ENCODE results near the gene MORC1. TPM values are rescaled to one million over a fixed set of nuclear protein-coding genes. Genes with fewer than 3 reads are reported as not detected.

Gene MORC1
- total RNA-seq, 1 donor from 2014 or later = not detected

DNA sequence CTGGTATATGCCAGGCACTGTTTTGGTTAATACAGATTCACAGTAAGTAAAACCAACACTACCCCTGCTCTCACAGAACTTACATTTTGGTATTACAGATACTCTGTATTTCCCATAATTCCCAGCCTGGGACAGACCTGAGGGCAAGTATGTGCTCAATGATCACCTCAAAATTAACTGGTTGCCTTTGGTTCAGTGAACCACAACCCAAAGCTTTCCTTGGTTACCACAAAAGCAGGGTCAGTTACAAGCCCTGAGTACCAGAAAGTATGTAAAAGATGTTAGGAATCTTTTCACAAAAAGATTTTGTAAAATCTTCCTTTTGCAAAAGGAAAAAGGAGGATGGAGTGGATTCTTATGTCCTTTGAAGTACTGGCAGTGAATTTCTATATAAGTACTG, 92.0 kb downstream of the MORC1 start:
- no peak for ATAC-seq

GRCh38 chr3:109023656-109024254, 94.2 kb downstream of the MORC1 start:
- no peak for ATAC-seq

GRCh38 chr3:109023167-109023566, 94.8 kb downstream of the MORC1 start:
- no peak for ATAC-seq

DNA sequence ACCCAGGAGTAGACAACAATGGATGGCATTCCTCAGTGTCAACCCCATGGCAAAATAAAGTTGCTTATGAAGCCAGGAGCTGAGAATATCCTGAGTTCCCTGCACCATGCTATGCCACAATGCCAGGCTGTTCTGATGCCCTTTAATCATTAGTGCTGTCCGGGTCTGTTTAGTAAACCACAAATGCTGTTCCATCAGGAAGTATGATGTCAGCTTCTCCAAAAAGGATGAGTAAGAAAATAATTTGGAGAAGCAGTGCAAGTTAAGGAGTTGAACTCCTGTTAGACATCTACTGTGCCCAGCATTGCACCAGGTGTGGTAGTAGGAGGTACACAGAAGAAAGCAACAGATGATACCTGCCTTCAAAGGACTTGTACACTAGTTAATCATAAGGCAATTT, 96.4 kb downstream of the MORC1 start:
- no peak for ATAC-seq

DNA sequence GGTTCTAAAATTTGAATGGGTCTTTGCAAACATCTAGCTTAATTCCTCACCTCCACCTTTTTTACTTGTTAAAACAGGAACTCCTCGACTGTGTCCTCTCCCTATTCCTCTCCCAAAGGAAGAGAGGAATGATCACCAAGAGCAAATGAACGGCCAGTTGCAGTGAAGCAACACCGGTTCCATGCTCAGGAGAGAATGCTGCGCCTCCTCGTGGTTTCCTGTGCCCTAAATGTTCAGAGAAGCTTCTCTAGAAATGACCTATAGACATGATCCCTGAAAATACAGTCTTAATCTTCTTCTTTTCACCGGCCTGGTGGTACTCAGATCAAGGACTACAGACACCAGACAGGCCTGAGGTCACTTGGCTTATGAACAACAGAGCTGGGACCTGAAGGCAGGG, 99.1 kb downstream of the MORC1 start:
- ATAC-seq = no peak

DNA sequence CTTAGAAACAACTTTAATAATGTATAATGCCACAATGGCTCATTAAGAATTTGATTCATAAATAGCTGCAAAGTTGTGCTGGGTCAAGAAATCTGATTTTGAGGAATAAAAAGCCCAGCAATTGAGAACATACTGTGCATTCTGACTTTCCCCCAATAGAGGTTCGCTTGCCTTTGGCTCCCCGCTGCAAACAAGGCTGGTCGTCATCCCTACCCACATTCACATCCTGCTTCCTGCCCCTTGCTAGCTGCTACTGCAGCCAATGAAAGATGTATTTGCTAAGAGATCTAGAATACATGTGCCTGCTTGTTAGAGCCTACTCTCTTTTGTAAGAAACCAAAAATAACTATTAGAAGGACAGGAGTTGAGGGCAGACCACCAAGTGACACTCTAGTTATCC, 112.5 kb downstream of the MORC1 start:
- no peak for ATAC-seq

- ATAC-seq = no peak
Measured at GRCh38 chr3:108998436-108998835, 119.5 kb downstream of the MORC1 start.

- ATAC-seq = no peak
Measured at GRCh38 chr3:108985844-108986243, 132.1 kb downstream of the MORC1 start.

DNA sequence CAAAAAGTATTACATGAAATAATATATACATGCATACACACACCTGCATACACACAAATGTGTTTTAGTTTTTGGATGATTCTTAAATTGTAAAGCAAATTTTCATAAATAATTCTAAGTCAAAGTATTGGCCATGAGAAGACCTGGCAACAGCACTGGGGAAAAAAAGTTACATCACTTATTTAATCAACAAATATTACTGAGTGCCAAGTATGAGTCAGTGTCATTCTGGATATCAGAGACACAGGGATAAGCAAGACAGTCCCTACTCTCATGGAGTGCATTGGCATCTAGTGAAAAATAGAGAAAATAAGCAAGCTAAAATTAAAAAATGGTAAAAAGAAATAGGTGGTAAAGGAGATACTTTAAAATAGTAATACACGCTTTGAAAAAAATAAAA, 134.9 kb downstream of the MORC1 start:
- ATAC-seq = no peak

- no peak for ATAC-seq
Measured at GRCh38 chr3:108976058-108976457, 141.9 kb downstream of the MORC1 start.

GRCh38 chr3:108973019-108973418, 144.9 kb downstream of the MORC1 start:
- no peak for ATAC-seq

GRCh38 chr3:108972482-108972881, 145.5 kb downstream of the MORC1 start:
- no peak for ATAC-seq

DNA sequence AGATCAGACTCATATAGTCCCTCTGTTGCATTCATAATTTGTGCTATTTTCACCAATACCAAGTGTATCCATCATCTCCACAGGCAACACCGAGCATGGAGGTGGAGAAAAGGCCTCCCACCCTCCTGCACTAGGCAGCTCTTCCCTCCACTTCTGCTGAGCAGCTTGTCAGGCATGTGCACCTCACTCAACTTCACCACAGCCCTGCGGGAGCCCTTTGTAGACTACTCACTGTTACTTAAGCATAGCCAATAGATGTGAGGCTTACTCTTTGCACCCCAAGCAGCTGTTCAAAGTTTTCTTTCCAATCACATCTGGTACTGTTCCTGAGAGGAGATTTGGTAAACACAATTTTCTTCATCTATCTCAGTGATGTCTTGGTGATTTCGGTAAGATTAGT, 147.4 kb downstream of the MORC1 start:
- no peak for ATAC-seq

- ATAC-seq = no peak
Measured at GRCh38 chr3:108966773-108967172, 151.2 kb downstream of the MORC1 start.

DNA sequence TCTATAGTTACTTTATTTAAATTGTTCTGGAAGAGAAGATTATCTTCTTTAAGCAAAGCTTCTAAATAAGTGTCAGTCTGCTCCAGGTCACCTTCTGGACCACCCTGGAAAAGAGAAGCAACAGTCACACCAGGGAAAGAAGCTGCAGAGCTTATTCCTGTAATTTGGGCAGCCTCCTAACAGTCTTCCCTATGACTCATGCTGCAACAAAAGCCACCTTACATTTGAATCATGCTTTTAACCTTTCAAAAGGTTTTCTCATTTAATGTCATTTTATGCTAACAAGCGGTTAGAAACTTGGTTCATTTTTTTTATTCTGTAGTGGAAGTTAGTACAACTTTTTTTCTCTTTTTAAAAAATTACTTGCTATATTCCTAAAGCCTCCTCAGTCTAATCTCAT, 158.9 kb downstream of the MORC1 start:
- ATAC-seq = no peak

DNA sequence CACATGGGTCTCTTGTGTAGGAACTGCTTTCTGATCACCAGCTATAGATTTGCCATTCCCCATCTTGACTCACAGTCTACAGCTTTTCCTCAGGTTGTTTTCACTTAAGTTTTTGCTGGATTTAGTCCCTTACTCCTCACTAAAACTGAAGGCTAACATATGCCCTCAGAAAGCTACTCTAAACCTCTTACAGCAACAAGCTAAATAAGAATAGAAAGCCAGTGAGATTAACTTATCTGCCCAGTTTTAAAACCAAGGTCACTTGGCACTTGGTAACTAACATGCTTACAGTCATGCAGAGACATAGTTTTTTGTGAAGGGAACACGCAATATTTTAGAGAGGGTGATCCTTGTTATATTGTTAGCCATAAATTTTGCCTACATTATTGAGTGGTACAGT, 164.2 kb downstream of the MORC1 start, which contains the start of gene GUCA1C:
Gene GUCA1C (minus strand): TSS at position 180 of the 400 bp plus-strand sequence. CDS start 117 bp downstream, at position 63.
- no peak for ATAC-seq

GRCh38 chr3:108953210-108953609, 164.7 kb downstream of the MORC1 start:
- ATAC-seq = peak; percentile 57

DNA sequence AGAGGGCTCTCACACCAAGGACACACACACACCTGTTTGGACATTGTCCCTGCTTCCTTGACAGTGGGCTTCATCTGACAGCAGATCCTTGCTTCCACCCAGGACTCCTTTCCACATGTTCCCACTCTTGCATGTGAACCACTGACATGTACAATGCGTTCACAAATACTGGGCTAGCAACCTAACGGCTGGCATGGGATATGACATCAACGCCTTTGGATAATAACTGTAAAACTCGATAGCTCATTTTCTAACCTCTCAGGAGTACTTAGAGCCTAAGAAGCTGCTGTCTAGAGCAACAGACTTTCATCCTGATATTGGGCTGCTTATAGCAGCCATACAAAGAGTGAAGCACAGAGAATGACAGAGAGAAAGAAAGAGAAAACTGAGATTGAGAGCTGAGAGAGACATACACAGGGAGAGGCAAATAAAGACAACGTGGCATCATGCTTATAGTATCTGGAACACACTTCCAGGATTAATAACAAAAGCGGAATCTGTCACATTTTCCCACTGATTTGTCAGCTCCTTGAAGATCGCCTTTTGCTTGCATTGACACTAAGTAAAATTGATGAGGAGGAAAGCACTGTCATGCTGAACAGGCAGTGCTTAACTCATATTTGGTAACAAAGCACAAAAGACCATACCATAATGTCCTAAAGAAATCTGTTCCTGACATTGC, 166.0 kb downstream of the MORC1 start:
- no peak for ATAC-seq

GRCh38 chr3:108947855-108948254, 170.1 kb downstream of the MORC1 start:
- ATAC-seq = peak; percentile 61

- ATAC-seq = peak; percentile 77
Measured at GRCh38 chr3:108946292-108947285, 171.3 kb downstream of the MORC1 start.

DNA sequence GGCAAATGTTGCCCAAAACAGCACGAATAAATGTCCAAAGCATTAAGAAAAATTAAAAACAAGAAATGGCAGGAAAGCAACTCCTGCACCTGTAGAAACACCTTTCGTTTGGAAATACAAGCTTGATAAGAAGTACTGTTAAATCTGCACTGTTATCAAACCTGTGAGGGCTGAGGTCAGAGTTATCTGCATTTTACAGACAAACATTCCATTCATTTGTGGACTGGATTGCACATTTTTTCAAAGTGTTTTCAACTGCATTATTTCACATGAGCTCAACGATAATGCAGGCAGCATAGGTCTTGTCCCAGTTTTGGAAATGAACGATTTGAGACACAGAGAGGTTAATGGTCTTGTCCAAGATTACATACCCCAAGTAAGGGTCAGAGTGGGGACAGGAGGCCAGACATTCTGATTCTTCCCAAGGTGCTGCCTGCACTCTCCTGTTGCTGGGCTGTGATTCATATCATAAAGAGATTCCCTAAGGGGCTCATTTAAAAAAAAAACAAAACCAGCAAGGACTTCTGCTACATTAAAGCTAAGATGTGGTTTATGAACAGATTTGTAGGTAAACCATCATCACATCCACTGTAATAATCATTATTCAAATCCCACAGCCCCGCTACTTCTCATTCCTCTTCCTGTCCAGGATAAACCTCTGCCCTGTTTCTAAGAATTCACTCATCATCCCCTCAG, 177.2 kb downstream of the MORC1 start:
- ATAC-seq = no peak

GRCh38 chr3:108940166-108940565, 177.8 kb downstream of the MORC1 start:
- ATAC-seq = no peak
